Activated B cell treated with CpG ODN at 0.5 μM for 24 hours (primary cell): ENCODE results near the gene APOBEC3C. TPM values are rescaled to one million over a fixed set of nuclear protein-coding genes. Genes with fewer than 3 reads are reported as not detected.
A peak's percentile ranks its signal among the peaks of the same experiment; 100 is the strongest.
"Not testable (repeated sequence)": the region's sequence is repeated elsewhere in the genome, so short reads cannot be mapped to it uniquely, and the experiment has no call there.

Experiments used
- ATAC-seq: fragments of 200-7000 bp; cut with Tn5 transposase; one replicate; pipeline ENCODE4 v1.10.0; 2021; ENCODE audit warnings: low read depth, mild to moderate bottlenecking, moderate library complexity
- CTCF ChIA-PET: fragments of 350-600 bp; sonication (Branson Sonifier 250); formaldehyde crosslinking; loops from one replicate; lab custom pipeline; 2021; ENCODE audit warnings: antibody characterized with exemption; lab: Charles Lee
- POLR2A ChIA-PET: fragments of 350-600 bp; sonication (Branson Sonifier 250); formaldehyde crosslinking; loops from one replicate; lab custom pipeline; 2021; ENCODE audit warnings: antibody characterized with exemption; lab: Charles Lee
- DNase-seq: peaks from one replicate; pipeline ENCODE4 v3.0.0; 2022
- H3K27ac Mint-ChIP-seq: one replicate; pipeline ENCODE4 v1.8.0; 2020; ENCODE audit warnings: mixed read lengths
- H3K27me3 Mint-ChIP-seq: one replicate; pipeline ENCODE4 v1.8.0; 2021; ENCODE audit warnings: mixed read lengths
- H3K36me3 Mint-ChIP-seq: one replicate; pipeline ENCODE4 v1.8.0; 2021; ENCODE audit warnings: low read depth, mixed read lengths
- H3K4me1 Mint-ChIP-seq: one replicate; pipeline ENCODE4 v1.8.0; 2021; ENCODE audit warnings: mixed read lengths
- H3K4me3 Mint-ChIP-seq: one replicate; pipeline ENCODE4 v1.8.0; 2020; ENCODE audit warnings: mild to moderate bottlenecking, mixed read lengths
- H3K9me3 Mint-ChIP-seq: one replicate; pipeline ENCODE4 v1.8.0; 2020; ENCODE audit warnings: mixed read lengths
- CTCF ChIP-seq: fragments of 200-600 bp; IDR thresholded peaks from one replicate; pipeline ENCODE4 v1.8.0; 2022; ENCODE audit warnings: antibody characterized with exemption, mild to moderate bottlenecking
- intact Hi-C: fragments of 100-400 bp; cut with micrococcal nuclease; formaldehyde crosslinking; loops from one replicate; pipeline ENCODE4 v1.15.1; 2024
- total RNA-seq: library from RNA; stranded (reverse); gene quantifications from 2 replicates; pipeline ENCODE4 v1.2.3, GENCODE V29; 2022

Gene APOBEC3C
- total RNA-seq, 1 donor from 2014 or later, result 179 TPM

- intact Hi-C loops, result no loop called here
- ATAC-seq, result no peak
- CTCF ChIA-PET, result no interaction called here
- Mint-ChIP-seq H3K4me1 (peaks cover 25% of the 10 kb centered on the region), H3K4me3 (no peak overlapping the region), H3K27me3 (no peaks in the 10 kb centered on the region), H3K36me3 (peaks cover 11% of the 10 kb centered on the region), H3K27ac (peak overlapping the region; percentile 56), H3K9me3 (no peaks in the 10 kb centered on the region)
- POLR2A ChIA-PET, result interaction anchor here (0.7 to 1.0 kb wide), 2 partner anchors 11 to 43 kb away, joined by 5 to 7 read pairs; no protein-coding TSS in a partner anchor
- TF ChIP-seq CTCF, result no peak
- no peak for DNase-seq
These were observed 41.6 kb downstream of the APOBEC3C start for GRCh38 chr22:39055658-39056057.

GRCh38 chr22:39061290-39061689 is 47.2 kb downstream of the APOBEC3C start:
- ATAC-seq, DNase-seq, H3K9me3 Mint-ChIP-seq, H3K27me3 Mint-ChIP-seq, H3K4me3 Mint-ChIP-seq, H3K27ac Mint-ChIP-seq, H3K36me3 Mint-ChIP-seq, intact Hi-C loops, CTCF ChIA-PET: not testable (repeated sequence)
- peaks cover 24% of the 10 kb centered on the region for H3K4me1 Mint-ChIP-seq
- POLR2A ChIA-PET, result interaction anchor here (0.6 to 1.4 kb wide), 5 partner anchors 8 to 58 kb away, joined by 3 to 6 read pairs (median 5); no protein-coding TSS in a partner anchor

GRCh38 chr22:39061951-39062350 is 47.9 kb downstream of the APOBEC3C start:
- H3K36me3 Mint-ChIP-seq, CTCF ChIA-PET, H3K4me3 Mint-ChIP-seq, DNase-seq, H3K27ac Mint-ChIP-seq, H3K27me3 Mint-ChIP-seq, intact Hi-C loops, H3K9me3 Mint-ChIP-seq, ATAC-seq: not testable (repeated sequence)
- POLR2A ChIA-PET, result interaction anchor here (0.6 to 1.4 kb wide), 3 partner anchors 9 to 58 kb away, joined by 4 to 5 read pairs (median 5); no protein-coding TSS in a partner anchor
- H3K4me1 Mint-ChIP-seq, result peaks cover 24% of the 10 kb centered on the region

GRCh38 chr22:39063904-39064303 is 49.8 kb downstream of the APOBEC3C start:
- intact Hi-C loops, H3K9me3 Mint-ChIP-seq, H3K36me3 Mint-ChIP-seq, H3K27ac Mint-ChIP-seq, H3K27me3 Mint-ChIP-seq: not testable (repeated sequence)
- Mint-ChIP-seq H3K4me1 (peaks cover 24% of the 10 kb centered on the region), H3K4me3 (peak overlapping the region; percentile 63)
- ATAC-seq (peak; percentile 65), DNase-seq (peak; percentile 43)
- ChIA-PET POLR2A (interaction anchor here (0.6 to 5.4 kb wide), 10 partner anchors 9 to 456 kb away, joined by 3 to 28 read pairs (median 8); partner anchors contain the start of genes APOBEC3G and RPL3), CTCF (interaction anchor here (0.8 kb wide), 1 partner anchor 9 kb away, joined by 5 read pairs; no protein-coding TSS in a partner anchor)

- ChIA-PET CTCF (interaction anchor here (2.4 kb wide), 1 partner anchor 33 kb away, joined by 8 read pairs; no protein-coding TSS in a partner anchor), POLR2A (interaction anchor here (0.6 to 16.5 kb wide), 15 partner anchors 8 to 253 kb away, joined by 3 to 212 read pairs (median 5); partner anchors contain the start of genes APOBEC3D, APOBEC3G, APOBEC3H and CBX7)
- H3K4me1 Mint-ChIP-seq, result peaks cover 43% of the 10 kb centered on the region
- DNase-seq, H3K36me3 Mint-ChIP-seq, H3K4me3 Mint-ChIP-seq, H3K27ac Mint-ChIP-seq, H3K9me3 Mint-ChIP-seq, H3K27me3 Mint-ChIP-seq: not testable (repeated sequence)
- intact Hi-C loops, result loop anchor here (1.0 to 2.0 kb wide), 9 partner anchors 11 to 366 kb away; partner anchors contain the start of genes APOBEC3C, APOBEC3F, APOBEC3G and JOSD1
- peak; percentile 12 for ATAC-seq
These were observed 52.6 kb downstream of the APOBEC3C start for GRCh38 chr22:39066442-39067276.

GRCh38 chr22:39068033-39068785 is 54.2 kb downstream of the APOBEC3C start:
- Mint-ChIP-seq H3K27me3 (no peaks in the 10 kb centered on the region), H3K9me3 (no peaks in the 10 kb centered on the region), H3K4me3 (no peak overlapping the region), H3K27ac (no peak overlapping the region), H3K4me1 (peaks cover 54% of the 10 kb centered on the region), H3K36me3 (peaks cover 7% of the 10 kb centered on the region)
- intact Hi-C loops, result no loop called here
- no peak for TF ChIP-seq CTCF
- POLR2A ChIA-PET, result interaction anchor here (0.5 to 16.5 kb wide), 14 partner anchors 11 to 462 kb away, joined by 3 to 212 read pairs (median 4); partner anchors contain the start of genes APOBEC3D, APOBEC3G, APOBEC3H and RPL3
- DNase-seq, result no peak
- ATAC-seq, result no peak
- CTCF ChIA-PET, result interaction anchor here (0.9 to 2.4 kb wide), 2 partner anchors 31 to 46 kb away, joined by 3 to 8 read pairs; no protein-coding TSS in a partner anchor

Other genes with a start within 250 kb of the APOBEC3C start
- gene DNAL4, start 220.1 kb upstream of the APOBEC3C start, total RNA-seq, result 7.7 and 8.4 TPM in 2 replicates
- 0.07 and 0.13 TPM in 2 replicates for gene NPTXR, start 170.2 kb upstream of the APOBEC3C start, total RNA-seq
- 65.6 and 71.8 TPM in 2 replicates for gene CBX6, start 142.0 kb upstream of the APOBEC3C start, total RNA-seq
- gene APOBEC3A, start 56.6 kb upstream of the APOBEC3C start, total RNA-seq, result not detected in 2 replicates
- 8.0 TPM in 2 replicates for gene APOBEC3B, start 31.9 kb upstream of the APOBEC3C start, total RNA-seq
- 42.6 and 52.9 TPM in 2 replicates for gene APOBEC3D, start 6.9 kb downstream of the APOBEC3C start, total RNA-seq
- gene APOBEC3F, start 26.6 kb downstream of the APOBEC3C start, total RNA-seq, result 75.6 and 82.4 TPM in 2 replicates
- 145 and 152 TPM in 2 replicates for gene APOBEC3G, start 63.0 kb downstream of the APOBEC3C start, total RNA-seq
- gene APOBEC3H, start 83.0 kb downstream of the APOBEC3C start, total RNA-seq, result 1.4 TPM in 2 replicates
- gene CBX7, start 138.4 kb downstream of the APOBEC3C start, total RNA-seq, result 42.6 and 45.4 TPM in 2 replicates
- gene PDGFB, start 230.7 kb downstream of the APOBEC3C start, total RNA-seq, result not detected in 2 replicates